Mesenchymal stem cell (in vitro differentiated cells and primary cell): ENCODE data around the gene GLTP.

Experiments used
- DNase-seq: peaks from one replicate; pipeline ENCODE4 v3.0.0-alpha.2; 2013
- H2AFZ ChIP-seq: one replicate; pipeline ENCODE4 v1.6.1; 2013; ENCODE audit warnings: low read depth, mild to moderate bottlenecking, control low read depth, inconsistent platforms, low read length, moderate library complexity
- H2AK5ac ChIP-seq: 2 replicates; pipeline ENCODE4 v1.6.1; 2013; ENCODE audit warnings: low read length, moderate library complexity, mild to moderate bottlenecking, inconsistent platforms; ENCODE audit not compliant: severe bottlenecking
- H2BK120ac ChIP-seq: one replicate; pipeline ENCODE4 v1.6.1; 2013; ENCODE audit warnings: low read depth, mild to moderate bottlenecking, inconsistent platforms, low read length, moderate library complexity
- H2BK12ac ChIP-seq, 2 experiments: one replicate each; pipeline ENCODE4 v1.6.1; 2013; ENCODE audit warnings: inconsistent platforms in 2 of 2, low read length in 2 of 2, mild to moderate bottlenecking in 2 of 2, moderate library complexity in 2 of 2, control low read depth in 1 of 2
- H2BK15ac ChIP-seq: one replicate; pipeline ENCODE4 v1.6.1; 2013; ENCODE audit warnings: mild to moderate bottlenecking, low read depth, inconsistent platforms; ENCODE audit not compliant: poor library complexity, severe bottlenecking
- H2BK5ac ChIP-seq: 2 replicates; pipeline ENCODE4 v1.6.1; 2013; ENCODE audit warnings: low read depth, mild to moderate bottlenecking, low read length, control low read depth, inconsistent platforms; ENCODE audit not compliant: poor library complexity, severe bottlenecking
- H3K14ac ChIP-seq, 2 experiments: one replicate each; pipeline ENCODE4 v1.6.1; 2013; ENCODE audit warnings: inconsistent platforms in 2 of 2, low read length in 2 of 2, control low read depth in 1 of 2, mild to moderate bottlenecking in 1 of 2, moderate library complexity in 1 of 2
- H3K18ac ChIP-seq, 2 experiments: one replicate each; pipeline ENCODE4 v1.6.1; 2013; ENCODE audit warnings: inconsistent platforms in 2 of 2, low read length in 2 of 2, control low read depth in 1 of 2, low read depth in 1 of 2, mild to moderate bottlenecking in 1 of 2
- H3K23ac ChIP-seq, 2 experiments: one replicate each; pipeline ENCODE4 v1.6.1; 2013; ENCODE audit warnings: inconsistent platforms in 2 of 2, low read length in 2 of 2, mild to moderate bottlenecking in 2 of 2, moderate library complexity in 2 of 2, control low read depth in 1 of 2
- H3K27ac ChIP-seq: 2 replicates; pipeline ENCODE4 v1.5.1; 2013; ENCODE audit warnings: mild to moderate bottlenecking, moderate library complexity, low read length, control low read depth, inconsistent platforms; ENCODE audit not compliant: poor library complexity, severe bottlenecking
- H3K27me3 ChIP-seq, 2 experiments: 2 replicates each; pipeline versions ENCODE4 v1.6.1 to v1.7.0; 2013; ENCODE audit warnings: low read length in 2 of 2, mild to moderate bottlenecking in 2 of 2, moderate library complexity in 2 of 2, control low read depth in 1 of 2, inconsistent platforms in 1 of 2; ENCODE audit not compliant: control insufficient read depth in 1 of 2, insufficient read depth in 1 of 2
- H3K36me3 ChIP-seq, 2 experiments: 2 replicates each; pipeline versions ENCODE4 v1.6.1 to v1.7.0; 2013; ENCODE audit warnings: low read length in 2 of 2, control low read depth in 1 of 2, inconsistent platforms in 1 of 2, low read depth in 1 of 2, mild to moderate bottlenecking in 1 of 2; ENCODE audit not compliant: insufficient read depth in 2 of 2, control insufficient read depth in 1 of 2
- H3K4ac ChIP-seq, 2 experiments: one replicate each; pipeline ENCODE4 v1.6.1; 2013; ENCODE audit warnings: inconsistent platforms in 2 of 2, low read length in 2 of 2, mild to moderate bottlenecking in 2 of 2, moderate library complexity in 2 of 2, control low read depth in 1 of 2, low read depth in 1 of 2
- H3K4me1 ChIP-seq: 2 replicates; pipeline ENCODE4 v1.6.1; 2013; ENCODE audit warnings: low read depth, low read length, control low read depth; ENCODE audit not compliant: control insufficient read depth, insufficient read depth
- H3K4me2 ChIP-seq: 2 replicates; pipeline ENCODE4 v1.6.1; 2013; ENCODE audit warnings: low read length, mild to moderate bottlenecking, inconsistent platforms; ENCODE audit not compliant: poor library complexity, severe bottlenecking
- H3K4me3 ChIP-seq, 2 experiments: 2 replicates each; pipeline versions ENCODE4 v1.5.1 to v1.7.0; 2013; ENCODE audit warnings: low read length in 2 of 2, mild to moderate bottlenecking in 2 of 2, control low read depth in 1 of 2, low read depth in 1 of 2; ENCODE audit not compliant: insufficient read depth in 1 of 2
- H3K79me1 ChIP-seq: replicated peaks from 2 replicates; pipeline ENCODE4 v1.6.1; 2013; ENCODE audit warnings: mild to moderate bottlenecking, control low read depth, low read length, inconsistent platforms; ENCODE audit not compliant: poor library complexity, severe bottlenecking
- H3K9ac ChIP-seq: 2 replicates; pipeline ENCODE4 v1.7.0; 2013; ENCODE audit warnings: mild to moderate bottlenecking, low read length, moderate library complexity
- H3K9me3 ChIP-seq: 2 replicates; pipeline ENCODE4 v1.7.0; 2013; ENCODE audit warnings: mild to moderate bottlenecking, low read length; ENCODE audit not compliant: control insufficient read depth
- H4K8ac ChIP-seq: one replicate; pipeline ENCODE4 v1.6.1; 2013; ENCODE audit warnings: inconsistent platforms, mild to moderate bottlenecking, low read length, moderate library complexity
- H4K91ac ChIP-seq: one replicate; pipeline ENCODE4 v1.6.1; 2013; ENCODE audit warnings: mild to moderate bottlenecking, low read length, inconsistent platforms
- WGBS: methylation state at CpG from one replicate; pipeline ENCODE4 v1.1.7; 2013; ENCODE audit warnings: mixed read lengths; 5-methylcytosine and 5-hydroxymethylcytosine counted together

The GLTP gene

GRCh38 chr12:109897029-109897428 lies 16.7 kb upstream of the GLTP start:
- Histone ChIP-seq H2AFZ (no peak overlapping the region), H3K4ac (no peak overlapping the region), H4K91ac (no peak overlapping the region), H4K8ac (no peak overlapping the region), H3K79me1 (peaks cover 7% of the 10 kb centered on the region), H2AK5ac (no peak overlapping the region), H3K27me3 (no peaks in the 10 kb centered on the region), H2BK15ac (no peak overlapping the region), H3K9ac (no peak overlapping the region), H3K4me3 (no peak overlapping the region), H3K23ac (no peak overlapping the region), H3K4me1 (peaks cover 4% of the 10 kb centered on the region), H2BK12ac (no peak overlapping the region), H3K4me2 (no peak overlapping the region), H3K36me3 (no peaks in the 10 kb centered on the region), H2BK120ac (no peak overlapping the region), H3K9me3 (no peaks in the 10 kb centered on the region), H3K18ac (no peak overlapping the region), H3K14ac (no peak overlapping the region), H3K27ac (no peak overlapping the region), H2BK5ac (no peak overlapping the region)
- WGBS, result 86% methylated on average over 6 of the region's 6 CpGs
- DNase-seq, result no peak

DNA sequence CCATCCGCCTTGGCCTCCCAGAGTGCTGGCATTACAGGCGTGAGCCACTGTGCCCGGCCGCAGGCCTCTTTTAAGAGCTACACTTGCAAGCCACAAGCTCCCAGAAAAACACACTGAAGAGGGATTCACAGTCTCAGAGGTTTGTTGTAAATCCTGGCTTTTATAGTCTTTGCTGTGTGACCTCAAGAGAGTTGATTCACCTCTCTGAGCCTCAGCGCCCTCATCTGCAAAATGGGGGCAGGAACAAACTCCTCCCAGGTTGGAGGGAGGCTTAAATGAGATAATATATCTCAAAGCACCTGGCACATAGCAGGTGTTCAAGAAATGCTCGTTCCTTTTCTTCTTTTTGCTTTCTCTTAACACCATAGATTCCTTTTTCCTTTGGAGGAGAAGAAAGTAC lies 15.8 kb upstream of the GLTP start:
- Histone ChIP-seq H3K4me1 (peaks cover 4% of the 10 kb centered on the region), H3K27ac (no peak overlapping the region), H3K79me1 (peaks cover 6% of the 10 kb centered on the region), H2BK5ac (no peak overlapping the region), H3K4ac (no peak overlapping the region), H3K4me3 (no peak overlapping the region), H3K23ac (no peak overlapping the region), H3K9ac (no peak overlapping the region), H2BK120ac (no peak overlapping the region), H3K27me3 (no peaks in the 10 kb centered on the region), H3K14ac (no peak overlapping the region), H3K18ac (no peak overlapping the region), H4K8ac (no peak overlapping the region), H2AK5ac (no peak overlapping the region), H3K4me2 (no peak overlapping the region), H2AFZ (no peak overlapping the region), H3K36me3 (no peaks in the 10 kb centered on the region), H4K91ac (no peak overlapping the region), H3K9me3 (no peaks in the 10 kb centered on the region), H2BK15ac (no peak overlapping the region), H2BK12ac (no peak overlapping the region)
- 86% methylated on average over 5 of the region's 6 CpGs for WGBS
- DNase-seq, result no peak

GRCh38 chr12:109894939-109895338 lies 14.6 kb upstream of the GLTP start:
- no peak overlapping the region for H3K4me3 ChIP-seq
- no peak overlapping the region for H3K14ac ChIP-seq
- H3K4ac ChIP-seq, result no peak overlapping the region
- H3K18ac ChIP-seq, result no peak overlapping the region
- no peak overlapping the region for H3K4me2 ChIP-seq
- no peaks in the 10 kb centered on the region for H3K27me3 ChIP-seq
- H2BK15ac ChIP-seq, result peak overlapping the region; percentile 7
- H4K91ac ChIP-seq, result no peak overlapping the region
- peaks cover 1% of the 10 kb centered on the region for H3K79me1 ChIP-seq
- H2BK120ac ChIP-seq, result no peak overlapping the region
- no peak overlapping the region for H4K8ac ChIP-seq
- H3K9ac ChIP-seq, result no peak overlapping the region
- H3K9me3 ChIP-seq, result no peaks in the 10 kb centered on the region
- no peaks in the 10 kb centered on the region for H3K36me3 ChIP-seq
- 66% methylated on average over 2 of the region's 4 CpGs for WGBS
- H3K23ac ChIP-seq, result no peak overlapping the region
- no peak overlapping the region for H2AK5ac ChIP-seq
- no peak overlapping the region for H2AFZ ChIP-seq
- H2BK5ac ChIP-seq, result no peak overlapping the region
- no peak overlapping the region for H2BK12ac ChIP-seq
- peaks cover 3% of the 10 kb centered on the region for H3K4me1 ChIP-seq
- no peak for DNase-seq
- no peak overlapping the region for H3K27ac ChIP-seq

- Histone ChIP-seq H4K8ac (no peak overlapping the region), H2AK5ac (no peak overlapping the region), H2AFZ (no peak overlapping the region), H2BK5ac (no peak overlapping the region), H3K18ac (no peak overlapping the region), H3K79me1 (no peaks in the 10 kb centered on the region), H2BK15ac (no peak overlapping the region), H3K4ac (no peak overlapping the region), H3K9ac (no peak overlapping the region), H3K36me3 (no peaks in the 10 kb centered on the region), H3K27me3 (no peaks in the 10 kb centered on the region), H2BK120ac (no peak overlapping the region), H2BK12ac (no peak overlapping the region), H3K4me2 (no peak overlapping the region), H4K91ac (no peak overlapping the region), H3K4me3 (no peak overlapping the region), H3K27ac (no peak overlapping the region), H3K9me3 (no peaks in the 10 kb centered on the region), H3K14ac (no peak overlapping the region), H3K23ac (no peak overlapping the region), H3K4me1 (peaks cover 1% of the 10 kb centered on the region)
- WGBS, result 90% methylated on average over 7 of the region's 7 CpGs
- no peak for DNase-seq
Measured at GRCh38 chr12:109893261-109893995, 13.1 kb upstream of the GLTP start.
